Endothelial cell of coronary artery (primary cell): Measurements from ENCODE around the gene BHMT. TPM values are rescaled to one million over a fixed set of nuclear protein-coding genes. Genes with fewer than 3 reads are reported as not detected.

Experiments
- total RNA-seq: library from RNA; depleted of rRNA; stranded (reverse); fragments of >200 nt; gene quantifications from 2 replicates; pipeline ENCODE4 v1.2.3, GENCODE V29; 2014

Gene BHMT, protein sequence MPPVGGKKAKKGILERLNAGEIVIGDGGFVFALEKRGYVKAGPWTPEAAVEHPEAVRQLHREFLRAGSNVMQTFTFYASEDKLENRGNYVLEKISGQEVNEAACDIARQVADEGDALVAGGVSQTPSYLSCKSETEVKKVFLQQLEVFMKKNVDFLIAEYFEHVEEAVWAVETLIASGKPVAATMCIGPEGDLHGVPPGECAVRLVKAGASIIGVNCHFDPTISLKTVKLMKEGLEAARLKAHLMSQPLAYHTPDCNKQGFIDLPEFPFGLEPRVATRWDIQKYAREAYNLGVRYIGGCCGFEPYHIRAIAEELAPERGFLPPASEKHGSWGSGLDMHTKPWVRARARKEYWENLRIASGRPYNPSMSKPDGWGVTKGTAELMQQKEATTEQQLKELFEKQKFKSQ
- not detected in 2 replicates for total RNA-seq

DNA sequence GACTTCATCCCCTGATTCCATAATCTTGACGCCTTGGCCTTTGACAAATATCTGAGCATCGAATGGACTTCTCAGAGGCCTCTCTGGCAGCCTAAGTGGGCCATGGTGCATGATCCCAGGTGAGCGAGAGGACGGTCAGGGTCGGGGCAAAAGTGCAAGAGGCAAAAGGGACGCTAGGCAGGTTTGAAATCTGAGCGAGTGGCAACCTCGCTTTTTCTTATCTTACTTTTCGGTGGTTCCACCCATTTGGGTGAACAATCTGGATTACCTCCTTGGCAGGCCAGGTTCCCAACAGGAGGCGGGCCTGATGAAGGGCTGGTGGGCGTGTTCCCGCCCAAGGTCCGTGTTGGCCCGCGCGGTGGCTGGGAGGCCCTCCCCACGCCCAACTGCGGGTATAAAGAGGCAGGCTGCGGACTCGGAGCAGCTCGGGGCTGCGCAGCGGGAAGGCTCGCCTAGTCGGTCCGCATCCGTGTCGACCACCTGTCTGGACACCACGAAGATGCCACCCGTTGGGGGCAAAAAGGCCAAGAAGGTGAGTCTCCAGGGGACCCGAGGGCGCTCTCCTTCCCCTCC is at the start of gene BHMT:
TSS of gene BHMT (plus strand) at position 423 of the 573 bp plus-strand sequence. CDS start at position 500, 77 bp downstream.

DNA sequence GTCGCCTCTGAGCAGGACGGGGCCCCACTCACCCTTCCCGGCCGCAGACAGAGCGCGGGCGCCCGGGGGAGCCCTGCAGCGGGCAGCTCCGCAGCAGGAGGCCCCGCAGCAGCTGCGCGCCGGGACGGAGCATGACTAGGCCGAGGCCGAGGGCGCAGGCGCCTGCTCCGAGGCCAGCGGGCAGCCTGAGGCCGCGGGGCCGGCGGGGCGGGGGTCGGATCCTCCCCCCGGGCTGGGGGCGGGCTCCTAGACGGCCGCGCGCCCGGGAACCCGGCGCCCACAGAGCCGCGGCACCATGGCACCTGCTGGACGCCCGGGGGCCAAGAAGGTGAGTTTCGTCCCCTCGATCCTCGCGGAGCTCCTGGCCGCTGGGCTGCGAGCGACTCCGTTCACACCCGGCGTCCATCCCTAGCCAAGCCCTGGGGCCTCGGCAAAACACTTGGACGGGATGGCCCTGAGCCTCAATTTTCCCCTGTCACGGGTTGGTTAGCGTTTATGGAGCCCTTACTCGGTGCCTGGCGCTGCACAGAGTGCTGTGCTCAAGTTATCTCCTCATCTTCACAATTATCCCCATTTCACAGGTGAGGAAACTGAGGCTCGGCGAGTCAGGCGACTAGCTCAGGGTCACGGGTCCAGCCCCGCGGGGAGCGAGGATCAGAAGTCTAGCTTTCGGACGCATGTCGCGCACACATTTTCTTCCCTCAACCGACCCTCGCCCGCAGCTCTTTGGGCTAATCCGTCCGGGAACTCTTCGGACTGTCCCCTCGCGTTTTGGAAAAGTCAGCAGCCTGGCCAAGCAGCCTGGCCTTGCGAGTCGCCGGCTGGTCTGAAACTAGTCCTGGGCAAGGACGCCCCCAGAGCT is 41.9 kb upstream of the BHMT start, which contains the start of the genes BHMT2 and DMGDH:
TSS of gene BHMT2 (plus strand) at position 280 of the 862 bp plus-strand sequence. CDS start at position 296, 16 bp downstream.
TSS of gene DMGDH (minus strand) at position 187 of the 862 bp plus-strand sequence. CDS start at position 133, 54 bp downstream.

Other genes starting within 250 kb of the BHMT start
- 7.1 and 10.3 TPM in 2 replicates for gene ARSB, start 126.5 kb upstream of the BHMT start, total RNA-seq
- under 0.01 TPM in 1 of 2 replicates, not detected in the other for gene DMGDH, start 42.1 kb upstream of the BHMT start, total RNA-seq
- gene BHMT2, start 42.0 kb upstream of the BHMT start, total RNA-seq = 0.09 TPM in 2 replicates
- gene JMY, start 124.3 kb downstream of the BHMT start, total RNA-seq = 7.1 and 7.9 TPM in 2 replicates